Gastroesophageal sphincter (tissue), 3 donors: ENCODE data around the gene PSMB3.

Experiments
- EP300 ChIP-seq: sonication (generic); formaldehyde crosslinking; IDR thresholded peaks from one replicate; pipeline ENCODE4 v1.6.1; 2017; ENCODE audit warnings: antibody characterized with exemption, mild to moderate bottlenecking
- POLR2AphosphoS5 ChIP-seq: sonication (generic); formaldehyde crosslinking; IDR thresholded peaks from one replicate; pipeline ENCODE4 v1.6.1; 2017; ENCODE audit warnings: antibody characterized with exemption
- TF ChIP-seq, protein P1 (sequence below), 4 experiments: fragments of 200-600 bp in 2 of 4; fragments of 450-650 bp in 2 of 4; sonication (generic) in 1 of 4; IDR thresholded peaks; one replicate each; pipeline ENCODE4 v1.5.1; 2017 to 2019; ENCODE audit warnings: antibody characterized with exemption in 4 of 4, mild to moderate bottlenecking in 2 of 4, moderate library complexity in 2 of 4

DNA sequence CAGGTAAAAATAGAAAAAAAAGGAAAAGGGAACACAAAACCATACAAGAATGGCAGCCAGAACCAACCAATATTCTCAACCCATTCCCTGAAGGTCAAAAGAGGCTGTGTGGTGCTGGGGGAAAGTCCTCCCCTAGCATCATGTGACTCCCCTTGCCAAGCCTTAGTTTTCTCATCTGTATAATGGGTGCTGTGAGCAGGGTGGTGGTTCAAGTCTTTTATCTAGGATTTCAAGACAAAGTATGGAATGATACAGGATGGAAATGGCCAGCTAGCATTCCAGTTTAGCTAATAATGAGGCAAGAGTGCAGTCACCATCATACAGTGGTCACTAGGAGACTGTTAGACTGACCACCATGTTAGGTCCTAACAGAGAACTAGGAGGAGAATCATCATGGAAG is 20.7 kb downstream of the PSMB3 start:
- TF ChIP-seq, protein P1, sequence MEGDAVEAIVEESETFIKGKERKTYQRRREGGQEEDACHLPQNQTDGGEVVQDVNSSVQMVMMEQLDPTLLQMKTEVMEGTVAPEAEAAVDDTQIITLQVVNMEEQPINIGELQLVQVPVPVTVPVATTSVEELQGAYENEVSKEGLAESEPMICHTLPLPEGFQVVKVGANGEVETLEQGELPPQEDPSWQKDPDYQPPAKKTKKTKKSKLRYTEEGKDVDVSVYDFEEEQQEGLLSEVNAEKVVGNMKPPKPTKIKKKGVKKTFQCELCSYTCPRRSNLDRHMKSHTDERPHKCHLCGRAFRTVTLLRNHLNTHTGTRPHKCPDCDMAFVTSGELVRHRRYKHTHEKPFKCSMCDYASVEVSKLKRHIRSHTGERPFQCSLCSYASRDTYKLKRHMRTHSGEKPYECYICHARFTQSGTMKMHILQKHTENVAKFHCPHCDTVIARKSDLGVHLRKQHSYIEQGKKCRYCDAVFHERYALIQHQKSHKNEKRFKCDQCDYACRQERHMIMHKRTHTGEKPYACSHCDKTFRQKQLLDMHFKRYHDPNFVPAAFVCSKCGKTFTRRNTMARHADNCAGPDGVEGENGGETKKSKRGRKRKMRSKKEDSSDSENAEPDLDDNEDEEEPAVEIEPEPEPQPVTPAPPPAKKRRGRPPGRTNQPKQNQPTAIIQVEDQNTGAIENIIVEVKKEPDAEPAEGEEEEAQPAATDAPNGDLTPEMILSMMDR (IDR thresholded peaks at IDR 0.05): no peak
- no peak for TF ChIP-seq POLR2AphosphoS5
- no peak for TF ChIP-seq EP300
